OCI-LY7 (cell line): ENCODE measurements around the gene SSU72.
"Not testable (repeated sequence)": the region's sequence is repeated elsewhere in the genome, so short reads cannot be mapped to it uniquely, and the experiment has no call there.

Experiments used
- EZH2phosphoT487 ChIP-seq: fragments of 200-600 bp; sonication (generic); IDR thresholded peaks from 2 replicates; pipeline ENCODE4 v1.6.1; 2018; ENCODE audit warnings: low read depth, borderline replicate concordance, mild to moderate bottlenecking, mixed run types, antibody characterized with exemption, low read length, moderate library complexity, mixed read lengths
- TF ChIP-seq, protein P1 (sequence below): fragments of 200-600 bp; sonication (generic); conservative IDR thresholded peaks from 2 replicates; pipeline ENCODE4 v1.5.1; 2014; ENCODE audit warnings: mild to moderate bottlenecking, antibody characterized with exemption, low read length, moderate library complexity, mixed read lengths

DNA sequence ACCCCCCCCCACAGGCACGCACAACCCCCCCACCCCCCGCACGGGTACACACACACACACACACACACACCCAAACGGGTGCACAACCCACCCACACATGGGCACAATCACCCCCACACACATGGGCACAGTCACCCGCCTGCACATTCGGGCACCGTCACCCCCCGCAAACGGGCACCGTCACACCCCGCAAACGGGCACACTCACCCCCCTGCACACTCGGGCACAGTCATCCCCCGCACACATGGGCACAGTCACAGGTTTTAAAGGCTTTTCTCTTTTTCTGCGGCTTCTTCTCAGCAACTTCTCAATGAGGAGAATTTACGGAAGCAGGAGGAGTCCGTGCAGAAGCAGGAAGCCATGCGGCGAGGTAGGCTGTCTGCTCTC, 56.0 kb downstream of the SSU72 start:
- TF ChIP-seq, protein P1, sequence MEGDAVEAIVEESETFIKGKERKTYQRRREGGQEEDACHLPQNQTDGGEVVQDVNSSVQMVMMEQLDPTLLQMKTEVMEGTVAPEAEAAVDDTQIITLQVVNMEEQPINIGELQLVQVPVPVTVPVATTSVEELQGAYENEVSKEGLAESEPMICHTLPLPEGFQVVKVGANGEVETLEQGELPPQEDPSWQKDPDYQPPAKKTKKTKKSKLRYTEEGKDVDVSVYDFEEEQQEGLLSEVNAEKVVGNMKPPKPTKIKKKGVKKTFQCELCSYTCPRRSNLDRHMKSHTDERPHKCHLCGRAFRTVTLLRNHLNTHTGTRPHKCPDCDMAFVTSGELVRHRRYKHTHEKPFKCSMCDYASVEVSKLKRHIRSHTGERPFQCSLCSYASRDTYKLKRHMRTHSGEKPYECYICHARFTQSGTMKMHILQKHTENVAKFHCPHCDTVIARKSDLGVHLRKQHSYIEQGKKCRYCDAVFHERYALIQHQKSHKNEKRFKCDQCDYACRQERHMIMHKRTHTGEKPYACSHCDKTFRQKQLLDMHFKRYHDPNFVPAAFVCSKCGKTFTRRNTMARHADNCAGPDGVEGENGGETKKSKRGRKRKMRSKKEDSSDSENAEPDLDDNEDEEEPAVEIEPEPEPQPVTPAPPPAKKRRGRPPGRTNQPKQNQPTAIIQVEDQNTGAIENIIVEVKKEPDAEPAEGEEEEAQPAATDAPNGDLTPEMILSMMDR: not testable (repeated sequence)
- not testable (repeated sequence) for TF ChIP-seq EZH2phosphoT487
